ENCODE measurements around the gene ERCC8. TPM values are rescaled to one million over a fixed set of nuclear protein-coding genes. Genes with fewer than 3 reads are reported as not detected.

ERCC8 gene
- total and polyA plus RNA-seq, 2 of the 8 experiments (the other 6 are each of a cell fraction or from before 2014, with no cell fraction given) = 17.3 TPM

DNA sequence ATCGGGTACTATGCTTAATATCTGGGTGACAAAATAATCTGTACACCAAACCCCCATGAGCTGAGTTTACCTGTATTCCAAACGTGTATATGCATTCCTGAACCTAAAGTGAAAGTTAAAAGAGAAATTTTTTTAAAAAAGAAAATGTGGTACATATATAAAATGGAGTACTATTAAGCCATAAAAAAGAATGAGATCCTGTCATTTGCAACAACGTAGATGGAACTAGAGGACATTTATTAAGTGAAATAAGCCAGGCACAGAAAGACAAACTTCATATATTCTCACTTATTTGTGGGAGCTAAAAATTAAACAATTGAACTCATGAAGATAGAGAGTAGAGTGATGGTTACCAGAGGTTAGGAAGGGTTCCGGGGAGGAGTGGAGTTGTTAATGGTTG, 44.9 kb upstream of the ERCC8 start (continued):
- TF ChIP-seq, protein P1, sequence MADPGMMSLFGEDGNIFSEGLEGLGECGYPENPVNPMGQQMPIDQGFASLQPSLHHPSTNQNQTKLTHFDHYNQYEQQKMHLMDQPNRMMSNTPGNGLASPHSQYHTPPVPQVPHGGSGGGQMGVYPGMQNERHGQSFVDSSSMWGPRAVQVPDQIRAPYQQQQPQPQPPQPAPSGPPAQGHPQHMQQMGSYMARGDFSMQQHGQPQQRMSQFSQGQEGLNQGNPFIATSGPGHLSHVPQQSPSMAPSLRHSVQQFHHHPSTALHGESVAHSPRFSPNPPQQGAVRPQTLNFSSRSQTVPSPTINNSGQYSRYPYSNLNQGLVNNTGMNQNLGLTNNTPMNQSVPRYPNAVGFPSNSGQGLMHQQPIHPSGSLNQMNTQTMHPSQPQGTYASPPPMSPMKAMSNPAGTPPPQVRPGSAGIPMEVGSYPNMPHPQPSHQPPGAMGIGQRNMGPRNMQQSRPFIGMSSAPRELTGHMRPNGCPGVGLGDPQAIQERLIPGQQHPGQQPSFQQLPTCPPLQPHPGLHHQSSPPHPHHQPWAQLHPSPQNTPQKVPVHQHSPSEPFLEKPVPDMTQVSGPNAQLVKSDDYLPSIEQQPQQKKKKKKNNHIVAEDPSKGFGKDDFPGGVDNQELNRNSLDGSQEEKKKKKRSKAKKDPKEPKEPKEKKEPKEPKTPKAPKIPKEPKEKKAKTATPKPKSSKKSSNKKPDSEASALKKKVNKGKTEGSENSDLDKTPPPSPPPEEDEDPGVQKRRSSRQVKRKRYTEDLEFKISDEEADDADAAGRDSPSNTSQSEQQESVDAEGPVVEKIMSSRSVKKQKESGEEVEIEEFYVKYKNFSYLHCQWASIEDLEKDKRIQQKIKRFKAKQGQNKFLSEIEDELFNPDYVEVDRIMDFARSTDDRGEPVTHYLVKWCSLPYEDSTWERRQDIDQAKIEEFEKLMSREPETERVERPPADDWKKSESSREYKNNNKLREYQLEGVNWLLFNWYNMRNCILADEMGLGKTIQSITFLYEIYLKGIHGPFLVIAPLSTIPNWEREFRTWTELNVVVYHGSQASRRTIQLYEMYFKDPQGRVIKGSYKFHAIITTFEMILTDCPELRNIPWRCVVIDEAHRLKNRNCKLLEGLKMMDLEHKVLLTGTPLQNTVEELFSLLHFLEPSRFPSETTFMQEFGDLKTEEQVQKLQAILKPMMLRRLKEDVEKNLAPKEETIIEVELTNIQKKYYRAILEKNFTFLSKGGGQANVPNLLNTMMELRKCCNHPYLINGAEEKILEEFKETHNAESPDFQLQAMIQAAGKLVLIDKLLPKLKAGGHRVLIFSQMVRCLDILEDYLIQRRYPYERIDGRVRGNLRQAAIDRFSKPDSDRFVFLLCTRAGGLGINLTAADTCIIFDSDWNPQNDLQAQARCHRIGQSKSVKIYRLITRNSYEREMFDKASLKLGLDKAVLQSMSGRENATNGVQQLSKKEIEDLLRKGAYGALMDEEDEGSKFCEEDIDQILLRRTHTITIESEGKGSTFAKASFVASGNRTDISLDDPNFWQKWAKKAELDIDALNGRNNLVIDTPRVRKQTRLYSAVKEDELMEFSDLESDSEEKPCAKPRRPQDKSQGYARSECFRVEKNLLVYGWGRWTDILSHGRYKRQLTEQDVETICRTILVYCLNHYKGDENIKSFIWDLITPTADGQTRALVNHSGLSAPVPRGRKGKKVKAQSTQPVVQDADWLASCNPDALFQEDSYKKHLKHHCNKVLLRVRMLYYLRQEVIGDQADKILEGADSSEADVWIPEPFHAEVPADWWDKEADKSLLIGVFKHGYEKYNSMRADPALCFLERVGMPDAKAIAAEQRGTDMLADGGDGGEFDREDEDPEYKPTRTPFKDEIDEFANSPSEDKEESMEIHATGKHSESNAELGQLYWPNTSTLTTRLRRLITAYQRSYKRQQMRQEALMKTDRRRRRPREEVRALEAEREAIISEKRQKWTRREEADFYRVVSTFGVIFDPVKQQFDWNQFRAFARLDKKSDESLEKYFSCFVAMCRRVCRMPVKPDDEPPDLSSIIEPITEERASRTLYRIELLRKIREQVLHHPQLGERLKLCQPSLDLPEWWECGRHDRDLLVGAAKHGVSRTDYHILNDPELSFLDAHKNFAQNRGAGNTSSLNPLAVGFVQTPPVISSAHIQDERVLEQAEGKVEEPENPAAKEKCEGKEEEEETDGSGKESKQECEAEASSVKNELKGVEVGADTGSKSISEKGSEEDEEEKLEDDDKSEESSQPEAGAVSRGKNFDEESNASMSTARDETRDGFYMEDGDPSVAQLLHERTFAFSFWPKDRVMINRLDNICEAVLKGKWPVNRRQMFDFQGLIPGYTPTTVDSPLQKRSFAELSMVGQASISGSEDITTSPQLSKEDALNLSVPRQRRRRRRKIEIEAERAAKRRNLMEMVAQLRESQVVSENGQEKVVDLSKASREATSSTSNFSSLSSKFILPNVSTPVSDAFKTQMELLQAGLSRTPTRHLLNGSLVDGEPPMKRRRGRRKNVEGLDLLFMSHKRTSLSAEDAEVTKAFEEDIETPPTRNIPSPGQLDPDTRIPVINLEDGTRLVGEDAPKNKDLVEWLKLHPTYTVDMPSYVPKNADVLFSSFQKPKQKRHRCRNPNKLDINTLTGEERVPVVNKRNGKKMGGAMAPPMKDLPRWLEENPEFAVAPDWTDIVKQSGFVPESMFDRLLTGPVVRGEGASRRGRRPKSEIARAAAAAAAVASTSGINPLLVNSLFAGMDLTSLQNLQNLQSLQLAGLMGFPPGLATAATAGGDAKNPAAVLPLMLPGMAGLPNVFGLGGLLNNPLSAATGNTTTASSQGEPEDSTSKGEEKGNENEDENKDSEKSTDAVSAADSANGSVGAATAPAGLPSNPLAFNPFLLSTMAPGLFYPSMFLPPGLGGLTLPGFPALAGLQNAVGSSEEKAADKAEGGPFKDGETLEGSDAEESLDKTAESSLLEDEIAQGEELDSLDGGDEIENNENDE (IDR thresholded peaks at IDR 0.05; ENCODE audit: insufficient replicate concordance, low read length) = no peak
- TF ChIP-seq EP300 (IDR thresholded peaks at IDR 0.05; ENCODE audit: borderline replicate concordance in 1 of 2, low read depth in 2 of 2, low read length in 2 of 2) = no peak
- no peak for TF ChIP-seq TBP (IDR thresholded peaks at IDR 0.05; ENCODE audit: low read depth, low read length)
